GM12891 (cell line): ENCODE measurements around the gene COL25A1.
"Not testable (repeated sequence)": the region's sequence is repeated elsewhere in the genome, so short reads cannot be mapped to it uniquely, and the experiment has no call there.

ENCODE experiments used
- DNase-seq: peaks from one replicate; pipeline ENCODE4 v3.0.0; 2011; ENCODE audit warnings: low spot score; ENCODE audit not compliant: insufficient read length
- FAIRE-seq: peaks from 2 replicates; lab custom pipeline; 2011; peaks lifted over from hg19 to GRCh38; lab: Jason Lieb, UNC
- PAX5 ChIP-seq: IDR thresholded peaks from 2 replicates; pipeline ENCODE4 v1.6.1; 2011; ENCODE audit warnings: low read length, moderate library complexity, mild to moderate bottlenecking; ENCODE audit not compliant: insufficient read depth, severe bottlenecking
- POLR2A ChIP-seq: IDR thresholded peaks from 2 replicates; pipeline ENCODE4 v1.6.1; 2011; ENCODE audit warnings: low read depth, low read length, control low read depth
- POLR2AphosphoS5 ChIP-seq: IDR thresholded peaks from 2 replicates; pipeline ENCODE4 v1.6.1; 2011; ENCODE audit warnings: low read depth, low read length, control low read depth
- POU2F2 ChIP-seq: IDR thresholded peaks from 2 replicates; pipeline ENCODE4 v1.6.1; 2011; ENCODE audit warnings: low read depth, mild to moderate bottlenecking, control low read depth, low read length, moderate library complexity
- SPI1 ChIP-seq: IDR thresholded peaks from 2 replicates; pipeline ENCODE4 v1.6.1; 2011; ENCODE audit warnings: low read depth, low read length, control low read depth
- TAF1 ChIP-seq: IDR thresholded peaks from 2 replicates; pipeline ENCODE4 v1.6.1; 2011; ENCODE audit warnings: low read depth, low read length, control low read depth

Gene COL25A1

GRCh38 chr4:109118635-109119034 is 183.8 kb downstream of the COL25A1 start:
- no peak for DNase-seq
- no peak for FAIRE-seq
- TF ChIP-seq TAF1 = no peak
- TF ChIP-seq PAX5 = no peak
- no peak for TF ChIP-seq POLR2AphosphoS5
- TF ChIP-seq SPI1 = no peak
- TF ChIP-seq POU2F2 = no peak
- TF ChIP-seq POLR2A = no peak

GRCh38 chr4:109114501-109114900 is 188.0 kb downstream of the COL25A1 start:
- TF ChIP-seq PAX5 (no peak), SPI1 (no peak), POLR2A (no peak), POU2F2 (no peak), TAF1 (no peak), POLR2AphosphoS5 (no peak)

GRCh38 chr4:109113521-109113920 is 188.9 kb downstream of the COL25A1 start:
- DNase-seq (no peak), FAIRE-seq (no peak)
- TF ChIP-seq SPI1 = no peak
- TF ChIP-seq POU2F2 = no peak

More at GRCh38 chr4:109114501-109114900, 188.0 kb downstream of the COL25A1 start:
- FAIRE-seq (no peak), DNase-seq (no peak)

GRCh38 chr4:109111031-109111430 is 191.4 kb downstream of the COL25A1 start:
- no peak for FAIRE-seq
- no peak for DNase-seq
- no peak for TF ChIP-seq TAF1
- no peak for TF ChIP-seq POLR2A
- no peak for TF ChIP-seq POU2F2
- TF ChIP-seq POLR2AphosphoS5 = no peak
- no peak for TF ChIP-seq SPI1
- TF ChIP-seq PAX5 = no peak

GRCh38 chr4:109108215-109108614 is 194.2 kb downstream of the COL25A1 start:
- DNase-seq, FAIRE-seq: not testable (repeated sequence)

- FAIRE-seq = no peak
- TF ChIP-seq PAX5 (no peak), POLR2AphosphoS5 (no peak), TAF1 (no peak), POU2F2 (no peak), POLR2A (no peak), SPI1 (no peak)
- no peak for DNase-seq
Measured at GRCh38 chr4:109094056-109094455, 208.4 kb downstream of the COL25A1 start.

- FAIRE-seq (no peak), DNase-seq (no peak)
- TF ChIP-seq POU2F2 (no peak), POLR2AphosphoS5 (no peak), TAF1 (no peak), PAX5 (no peak), POLR2A (no peak), SPI1 (no peak)
Measured at GRCh38 chr4:109091727-109092409, 210.6 kb downstream of the COL25A1 start.

GRCh38 chr4:109083911-109084310 is 218.5 kb downstream of the COL25A1 start:
- TF ChIP-seq POU2F2 (no peak), SPI1 (no peak), TAF1 (no peak), POLR2AphosphoS5 (no peak), POLR2A (no peak), PAX5 (no peak)
- no peak for DNase-seq
- FAIRE-seq = no peak

- no peak for DNase-seq
- FAIRE-seq = no peak
- TF ChIP-seq TAF1 (no peak), POU2F2 (no peak), PAX5 (no peak), POLR2A (no peak), SPI1 (no peak), POLR2AphosphoS5 (no peak)
Measured at GRCh38 chr4:109079731-109080130, 222.7 kb downstream of the COL25A1 start.

- no peak for FAIRE-seq
- TF ChIP-seq POLR2A (no peak), PAX5 (no peak), POLR2AphosphoS5 (no peak), TAF1 (no peak), POU2F2 (no peak), SPI1 (no peak)
- no peak for DNase-seq
Measured at GRCh38 chr4:109079201-109079600, 223.3 kb downstream of the COL25A1 start.
